ENCODE measurements around the gene CCDC47. TPM values are rescaled to one million over a fixed set of nuclear protein-coding genes. Genes with fewer than 3 reads are reported as not detected.

Gene CCDC47
- total RNA-seq, 2 donors from 2014 or later: 40.2 to 101 TPM

GRCh38 chr17:63714550-63715277, 58.7 kb downstream of the CCDC47 start:
- Histone ChIP-seq H3K27ac (no peak overlapping the region), H3K27me3 (replicated peaks; ENCODE audit: insufficient read depth) (no peaks in the 10 kb centered on the region), H3K4me3 (no peak overlapping the region), H3K4me1 (ENCODE audit: control insufficient read depth in 1 of 2, low read depth in 2 of 2) (peaks cover 0 to 10% of the 10 kb centered on the region in 2 donors), H3K36me3 (peaks cover 25% of the 10 kb centered on the region), H3K9me3 (no peaks in the 10 kb centered on the region)
- TF ChIP-seq, protein P1, sequence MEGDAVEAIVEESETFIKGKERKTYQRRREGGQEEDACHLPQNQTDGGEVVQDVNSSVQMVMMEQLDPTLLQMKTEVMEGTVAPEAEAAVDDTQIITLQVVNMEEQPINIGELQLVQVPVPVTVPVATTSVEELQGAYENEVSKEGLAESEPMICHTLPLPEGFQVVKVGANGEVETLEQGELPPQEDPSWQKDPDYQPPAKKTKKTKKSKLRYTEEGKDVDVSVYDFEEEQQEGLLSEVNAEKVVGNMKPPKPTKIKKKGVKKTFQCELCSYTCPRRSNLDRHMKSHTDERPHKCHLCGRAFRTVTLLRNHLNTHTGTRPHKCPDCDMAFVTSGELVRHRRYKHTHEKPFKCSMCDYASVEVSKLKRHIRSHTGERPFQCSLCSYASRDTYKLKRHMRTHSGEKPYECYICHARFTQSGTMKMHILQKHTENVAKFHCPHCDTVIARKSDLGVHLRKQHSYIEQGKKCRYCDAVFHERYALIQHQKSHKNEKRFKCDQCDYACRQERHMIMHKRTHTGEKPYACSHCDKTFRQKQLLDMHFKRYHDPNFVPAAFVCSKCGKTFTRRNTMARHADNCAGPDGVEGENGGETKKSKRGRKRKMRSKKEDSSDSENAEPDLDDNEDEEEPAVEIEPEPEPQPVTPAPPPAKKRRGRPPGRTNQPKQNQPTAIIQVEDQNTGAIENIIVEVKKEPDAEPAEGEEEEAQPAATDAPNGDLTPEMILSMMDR (IDR thresholded peaks at IDR 0.05): no peak
- ATAC-seq (ENCODE audit: insufficient number of reproducible peaks, low FRiP score, low read depth) (no peak), DNase-seq (ENCODE audit: low spot score) (no peak)

DNA sequence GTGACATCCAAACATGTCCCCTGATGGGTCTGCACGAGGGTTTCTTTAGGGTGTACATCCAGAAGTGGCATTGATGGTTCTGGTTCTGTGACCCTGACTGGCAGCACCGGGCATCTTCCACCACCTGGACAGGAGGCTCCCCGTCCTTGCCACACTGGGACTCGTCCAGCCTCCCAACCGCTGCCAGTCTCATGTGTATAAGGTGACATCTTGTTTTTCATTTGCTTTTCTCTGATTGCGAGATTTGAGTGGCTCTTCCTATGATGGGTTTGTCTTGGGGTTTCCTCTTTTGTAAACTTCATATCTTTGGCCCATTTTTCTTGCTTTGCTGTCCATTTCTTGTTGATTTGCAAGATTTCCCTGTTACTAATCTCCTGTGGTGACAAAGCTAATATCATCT, 64.3 kb downstream of the CCDC47 start:
- Histone ChIP-seq H3K4me1 (ENCODE audit: control insufficient read depth in 1 of 2, low read depth in 2 of 2) (no peaks in the 10 kb centered on the region), H3K9me3 (no peaks in the 10 kb centered on the region), H3K4me3 (no peak overlapping the region), H3K27ac (no peak overlapping the region), H3K36me3 (peaks cover 44% of the 10 kb centered on the region), H3K27me3 (replicated peaks; ENCODE audit: insufficient read depth) (no peaks in the 10 kb centered on the region)
- TF ChIP-seq, protein P1 (IDR thresholded peaks at IDR 0.05): no peak
- no peak for DNase-seq (ENCODE audit: low spot score)
- ATAC-seq (ENCODE audit: insufficient number of reproducible peaks, low FRiP score, low read depth): no peak

DNA sequence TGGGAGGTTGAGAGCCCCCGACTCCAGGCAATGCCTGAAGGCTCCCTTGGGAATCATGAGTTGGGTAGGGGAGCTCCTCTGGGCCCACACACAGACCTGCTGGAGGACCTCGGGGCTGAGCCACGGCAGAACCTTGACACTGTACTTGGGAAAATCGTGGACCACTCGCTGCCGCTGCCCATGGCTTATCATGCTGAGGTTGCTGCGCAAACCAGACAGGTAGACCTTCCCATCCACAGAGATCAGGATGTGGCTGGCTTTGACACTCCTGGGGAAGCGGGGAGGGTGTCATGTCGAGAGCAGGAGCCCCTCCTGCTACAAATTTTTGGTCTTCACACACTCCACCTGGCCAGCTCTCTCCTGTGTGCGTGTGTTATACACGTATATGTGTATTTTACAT, 66.2 kb downstream of the CCDC47 start:
- DNase-seq (ENCODE audit: low spot score) (no peak), ATAC-seq (ENCODE audit: insufficient number of reproducible peaks, low FRiP score, low read depth) (no peak)
- Histone ChIP-seq H3K27ac (no peak overlapping the region), H3K4me3 (no peak overlapping the region), H3K4me1 (ENCODE audit: control insufficient read depth in 1 of 2, low read depth in 2 of 2) (no peaks in the 10 kb centered on the region), H3K27me3 (replicated peaks; ENCODE audit: insufficient read depth) (no peaks in the 10 kb centered on the region), H3K36me3 (peaks cover 52% of the 10 kb centered on the region), H3K9me3 (no peaks in the 10 kb centered on the region)
- TF ChIP-seq, protein P1 (IDR thresholded peaks at IDR 0.05): no peak

DNA sequence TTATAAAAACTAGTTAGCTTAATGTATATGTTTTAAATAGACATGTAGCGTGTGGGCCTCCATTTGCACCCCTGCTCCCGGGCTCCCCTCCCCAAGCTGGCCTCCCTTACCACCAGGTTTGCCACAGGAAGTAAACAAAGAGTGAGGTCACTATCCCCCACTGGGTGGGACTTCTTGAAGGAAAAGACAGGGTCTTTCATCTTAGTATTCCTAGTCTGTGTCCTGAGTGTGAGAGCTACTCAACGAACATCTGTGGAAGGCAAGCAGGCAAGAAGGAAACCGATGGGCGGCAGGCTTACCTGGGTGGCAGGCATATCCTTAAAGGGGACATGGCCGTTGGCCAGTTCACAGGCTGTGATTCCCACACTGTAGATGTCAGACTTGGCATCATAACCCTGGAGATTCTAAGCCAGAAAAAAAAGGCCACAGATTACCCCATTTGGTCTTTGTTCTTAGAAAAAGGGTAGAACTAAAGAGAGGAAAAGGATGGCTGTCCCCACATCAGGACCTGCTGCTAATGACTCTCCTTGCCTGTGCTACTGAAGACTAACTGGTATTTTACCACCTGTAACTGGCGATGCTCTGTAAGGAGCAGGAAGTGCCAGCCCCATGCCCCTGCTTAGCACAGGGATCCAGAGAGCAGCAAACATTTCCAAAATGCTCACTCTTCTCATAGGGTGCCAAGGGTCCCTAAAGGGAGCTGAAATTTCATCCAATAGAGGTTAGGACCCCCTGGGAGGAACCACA, 66.9 kb downstream of the CCDC47 start:
- no peak overlapping the region for H3K27ac ChIP-seq
- TF ChIP-seq, protein P1 (IDR thresholded peaks at IDR 0.05): no peak
- no peaks in the 10 kb centered on the region for H3K27me3 ChIP-seq (replicated peaks; ENCODE audit: insufficient read depth)
- peaks cover 1 to 2% of the 10 kb centered on the region in 2 donors for H3K4me1 ChIP-seq (ENCODE audit: control insufficient read depth in 1 of 2, low read depth in 2 of 2)
- no peak overlapping the region for H3K4me3 ChIP-seq
- no peaks in the 10 kb centered on the region for H3K9me3 ChIP-seq
- ATAC-seq (ENCODE audit: insufficient number of reproducible peaks, low FRiP score, low read depth): no peak
- DNase-seq (ENCODE audit: low spot score): no peak
- peaks cover 47% of the 10 kb centered on the region for H3K36me3 ChIP-seq

DNA sequence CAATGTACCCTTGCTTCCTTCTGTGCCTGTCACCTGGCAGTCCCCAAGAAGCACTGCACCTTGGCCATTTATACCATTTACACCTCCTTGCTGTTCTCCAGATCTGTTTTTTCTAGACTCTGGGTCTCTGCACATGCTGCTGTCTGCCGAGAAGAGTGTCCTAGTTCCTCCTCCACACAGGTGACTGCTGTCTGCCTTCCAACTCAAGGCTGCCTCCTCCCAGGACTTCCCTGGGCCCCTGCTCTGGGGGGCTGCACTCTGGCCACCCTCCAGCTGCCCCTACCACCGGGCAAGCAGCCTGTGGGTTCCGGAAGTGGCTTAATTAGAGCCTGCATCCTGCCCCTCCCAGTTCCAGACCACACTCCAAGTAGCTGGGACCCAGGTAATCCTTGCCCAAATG, 67.7 kb downstream of the CCDC47 start:
- no peaks in the 10 kb centered on the region for H3K9me3 ChIP-seq
- H3K4me3 ChIP-seq: no peak overlapping the region
- ATAC-seq (ENCODE audit: insufficient number of reproducible peaks, low FRiP score, low read depth): no peak
- peaks cover 38% of the 10 kb centered on the region for H3K36me3 ChIP-seq
- peaks cover 10% of the 10 kb centered on the region in 2 donors for H3K4me1 ChIP-seq (ENCODE audit: control insufficient read depth in 1 of 2, low read depth in 2 of 2)
- DNase-seq (ENCODE audit: low spot score): no peak
- no peak overlapping the region for H3K27ac ChIP-seq
- TF ChIP-seq, protein P1 (IDR thresholded peaks at IDR 0.05): no peak
- H3K27me3 ChIP-seq (replicated peaks; ENCODE audit: insufficient read depth): no peaks in the 10 kb centered on the region
